Neural progenitor cell (in vitro differentiated cells): ENCODE measurements around the gene CAMK2D.

Source experiments
- EZH2 ChIP-seq: fragments of 200-600 bp; sonication (generic); IDR thresholded peaks from 2 replicates; pipeline ENCODE4 v1.6.1; 2017; ENCODE audit warnings: antibody characterized with exemption, mild to moderate bottlenecking, moderate library complexity
- TF ChIP-seq, protein P1 (sequence below): fragments of 200-600 bp; sonication (generic); IDR thresholded peaks from 2 replicates; pipeline ENCODE4 v1.5.1; 2017; ENCODE audit warnings: antibody characterized with exemption, mild to moderate bottlenecking

DNA sequence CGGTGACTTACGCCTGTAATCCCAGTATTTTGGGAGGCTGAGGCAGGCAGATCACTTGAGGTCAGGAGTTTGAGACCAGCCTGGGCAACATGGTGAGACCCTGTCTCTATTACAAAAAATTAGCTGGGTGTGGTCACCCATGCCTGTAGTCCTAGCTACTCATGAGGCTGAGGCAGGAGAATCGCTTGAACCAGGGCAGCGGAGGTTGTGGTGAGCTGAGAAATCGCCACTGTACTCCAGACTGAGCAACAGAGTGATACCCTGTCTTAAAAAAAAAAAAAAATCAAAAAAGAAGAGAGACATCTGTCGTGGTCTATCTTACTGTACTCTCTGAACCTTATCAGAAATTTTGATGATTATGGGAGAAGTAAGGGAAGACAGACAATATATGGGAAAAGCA lies 144.3 kb downstream of the CAMK2D start:
- TF ChIP-seq, protein P1, sequence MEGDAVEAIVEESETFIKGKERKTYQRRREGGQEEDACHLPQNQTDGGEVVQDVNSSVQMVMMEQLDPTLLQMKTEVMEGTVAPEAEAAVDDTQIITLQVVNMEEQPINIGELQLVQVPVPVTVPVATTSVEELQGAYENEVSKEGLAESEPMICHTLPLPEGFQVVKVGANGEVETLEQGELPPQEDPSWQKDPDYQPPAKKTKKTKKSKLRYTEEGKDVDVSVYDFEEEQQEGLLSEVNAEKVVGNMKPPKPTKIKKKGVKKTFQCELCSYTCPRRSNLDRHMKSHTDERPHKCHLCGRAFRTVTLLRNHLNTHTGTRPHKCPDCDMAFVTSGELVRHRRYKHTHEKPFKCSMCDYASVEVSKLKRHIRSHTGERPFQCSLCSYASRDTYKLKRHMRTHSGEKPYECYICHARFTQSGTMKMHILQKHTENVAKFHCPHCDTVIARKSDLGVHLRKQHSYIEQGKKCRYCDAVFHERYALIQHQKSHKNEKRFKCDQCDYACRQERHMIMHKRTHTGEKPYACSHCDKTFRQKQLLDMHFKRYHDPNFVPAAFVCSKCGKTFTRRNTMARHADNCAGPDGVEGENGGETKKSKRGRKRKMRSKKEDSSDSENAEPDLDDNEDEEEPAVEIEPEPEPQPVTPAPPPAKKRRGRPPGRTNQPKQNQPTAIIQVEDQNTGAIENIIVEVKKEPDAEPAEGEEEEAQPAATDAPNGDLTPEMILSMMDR: no peak
- TF ChIP-seq EZH2: no peak
